C4-2B (cell line): Measurements from ENCODE around the gene KRT33B.

Experiments
- ZFX ChIP-seq: fragments of 450-650 bp; IDR thresholded peaks from 2 replicates; pipeline ENCODE4 v1.6.1; 2017
- TF ChIP-seq, protein P1 (sequence below): fragments of 450-650 bp; conservative IDR thresholded peaks from 2 replicates; pipeline ENCODE4 v1.5.1; 2017; ENCODE audit warnings: mild to moderate bottlenecking

DNA sequence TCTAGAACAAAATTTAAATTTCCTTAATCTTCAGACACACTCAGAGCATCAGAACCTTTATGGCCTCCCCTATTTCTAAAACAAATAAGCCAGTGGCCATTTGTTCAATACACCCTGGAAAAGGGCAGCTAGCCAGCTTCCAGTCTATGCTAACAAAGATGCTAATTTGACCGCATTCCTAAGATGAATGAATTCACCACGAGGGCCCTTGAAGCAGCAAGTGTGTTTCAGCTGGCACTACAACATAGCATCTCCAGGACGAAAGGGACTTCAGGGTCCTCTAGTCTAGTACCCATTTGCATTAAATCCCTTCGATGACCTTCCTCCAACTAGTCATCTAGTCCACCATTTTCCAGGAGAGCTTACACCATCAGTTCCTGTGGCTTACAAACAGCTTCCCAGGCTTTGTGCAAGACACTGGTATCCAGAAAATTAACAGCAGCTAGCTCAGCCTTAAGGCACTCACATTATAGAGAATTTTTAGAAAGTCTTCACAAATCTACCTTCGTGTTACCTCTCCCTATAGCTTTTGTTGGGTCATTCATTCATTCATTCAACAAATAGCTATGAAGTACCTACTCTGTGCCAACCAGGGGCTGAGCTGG, 43.8 kb upstream of the KRT33B start:
- TF ChIP-seq, protein P1, sequence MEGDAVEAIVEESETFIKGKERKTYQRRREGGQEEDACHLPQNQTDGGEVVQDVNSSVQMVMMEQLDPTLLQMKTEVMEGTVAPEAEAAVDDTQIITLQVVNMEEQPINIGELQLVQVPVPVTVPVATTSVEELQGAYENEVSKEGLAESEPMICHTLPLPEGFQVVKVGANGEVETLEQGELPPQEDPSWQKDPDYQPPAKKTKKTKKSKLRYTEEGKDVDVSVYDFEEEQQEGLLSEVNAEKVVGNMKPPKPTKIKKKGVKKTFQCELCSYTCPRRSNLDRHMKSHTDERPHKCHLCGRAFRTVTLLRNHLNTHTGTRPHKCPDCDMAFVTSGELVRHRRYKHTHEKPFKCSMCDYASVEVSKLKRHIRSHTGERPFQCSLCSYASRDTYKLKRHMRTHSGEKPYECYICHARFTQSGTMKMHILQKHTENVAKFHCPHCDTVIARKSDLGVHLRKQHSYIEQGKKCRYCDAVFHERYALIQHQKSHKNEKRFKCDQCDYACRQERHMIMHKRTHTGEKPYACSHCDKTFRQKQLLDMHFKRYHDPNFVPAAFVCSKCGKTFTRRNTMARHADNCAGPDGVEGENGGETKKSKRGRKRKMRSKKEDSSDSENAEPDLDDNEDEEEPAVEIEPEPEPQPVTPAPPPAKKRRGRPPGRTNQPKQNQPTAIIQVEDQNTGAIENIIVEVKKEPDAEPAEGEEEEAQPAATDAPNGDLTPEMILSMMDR = no peak
- no peak for TF ChIP-seq ZFX
